ENCODE measurements around the gene ST6GALNAC6.
A peak's percentile ranks its signal among the peaks of the same experiment; 100 is the strongest.

The ST6GALNAC6 gene

GRCh38 chr9:127916720-127917581 is 17.5 kb upstream of the ST6GALNAC6 start, which contains the start of gene ST6GALNAC4:
TSS of gene ST6GALNAC4 (minus strand) at chr9:127917041. CDS start at chr9:127916419, 622 bp downstream.
- DNase-seq (ENCODE audit: low spot score): peak; percentile 100

GRCh38 chr9:127915801-127916719 is 16.7 kb upstream of the ST6GALNAC6 start:
- DNase-seq (ENCODE audit: low spot score): no peak

- DNase-seq (ENCODE audit: low spot score): no peak
Observed at GRCh38 chr9:127915325-127915752, 15.9 kb upstream of the ST6GALNAC6 start.

- no peak for DNase-seq (ENCODE audit: low spot score)
Observed at GRCh38 chr9:127913682-127914081, 14.3 kb upstream of the ST6GALNAC6 start.

GRCh38 chr9:127912882-127913281 is 13.5 kb upstream of the ST6GALNAC6 start:
- DNase-seq (ENCODE audit: low spot score): no peak

- no peak for DNase-seq (ENCODE audit: low spot score)
Observed at GRCh38 chr9:127912296-127912695, 12.9 kb upstream of the ST6GALNAC6 start.

GRCh38 chr9:127910613-127911205 is 11.3 kb upstream of the ST6GALNAC6 start:
- DNase-seq (ENCODE audit: low spot score): no peak

GRCh38 chr9:127909839-127910273 is 10.5 kb upstream of the ST6GALNAC6 start:
- no peak for DNase-seq (ENCODE audit: low spot score)

GRCh38 chr9:127908660-127908926 is 9.2 kb upstream of the ST6GALNAC6 start:
- no peak for DNase-seq (ENCODE audit: low spot score)

GRCh38 chr9:127907867-127908659 is 8.7 kb upstream of the ST6GALNAC6 start:
- DNase-seq (ENCODE audit: low spot score): no peak

- no peak for DNase-seq (ENCODE audit: low spot score)
Observed at GRCh38 chr9:127905788-127906191, 6.4 kb upstream of the ST6GALNAC6 start.

- no peak for DNase-seq (ENCODE audit: low spot score)
Observed at GRCh38 chr9:127905004-127905728, 5.8 kb upstream of the ST6GALNAC6 start.

- no peak for DNase-seq (ENCODE audit: low spot score)
Observed at GRCh38 chr9:127904561-127905003, 5.2 kb upstream of the ST6GALNAC6 start.

- DNase-seq (ENCODE audit: low spot score): peak; percentile 63
Observed at GRCh38 chr9:127903557-127904475, 4.4 kb upstream of the ST6GALNAC6 start.

- no peak for DNase-seq (ENCODE audit: low spot score)
Observed at GRCh38 chr9:127898433-127899127, 823 bp downstream of the ST6GALNAC6 start.

GRCh38 chr9:127897193-127897692 is 2.2 kb downstream of the ST6GALNAC6 start:
- peak; percentile 96 for DNase-seq (ENCODE audit: low spot score)

GRCh38 chr9:127896395-127897192 is 2.8 kb downstream of the ST6GALNAC6 start:
- no peak for DNase-seq (ENCODE audit: low spot score)

- no peak for DNase-seq (ENCODE audit: low spot score)
Observed at GRCh38 chr9:127895811-127896210, 3.6 kb downstream of the ST6GALNAC6 start.
